Measurements from ENCODE around the gene RRP9.

- TF ChIP-seq POLR2A (IDR thresholded peaks at IDR 0.05) (no peak), POLR2AphosphoS5 (IDR thresholded peaks at IDR 0.05) (no peak)
- TF ChIP-seq, protein P1, sequence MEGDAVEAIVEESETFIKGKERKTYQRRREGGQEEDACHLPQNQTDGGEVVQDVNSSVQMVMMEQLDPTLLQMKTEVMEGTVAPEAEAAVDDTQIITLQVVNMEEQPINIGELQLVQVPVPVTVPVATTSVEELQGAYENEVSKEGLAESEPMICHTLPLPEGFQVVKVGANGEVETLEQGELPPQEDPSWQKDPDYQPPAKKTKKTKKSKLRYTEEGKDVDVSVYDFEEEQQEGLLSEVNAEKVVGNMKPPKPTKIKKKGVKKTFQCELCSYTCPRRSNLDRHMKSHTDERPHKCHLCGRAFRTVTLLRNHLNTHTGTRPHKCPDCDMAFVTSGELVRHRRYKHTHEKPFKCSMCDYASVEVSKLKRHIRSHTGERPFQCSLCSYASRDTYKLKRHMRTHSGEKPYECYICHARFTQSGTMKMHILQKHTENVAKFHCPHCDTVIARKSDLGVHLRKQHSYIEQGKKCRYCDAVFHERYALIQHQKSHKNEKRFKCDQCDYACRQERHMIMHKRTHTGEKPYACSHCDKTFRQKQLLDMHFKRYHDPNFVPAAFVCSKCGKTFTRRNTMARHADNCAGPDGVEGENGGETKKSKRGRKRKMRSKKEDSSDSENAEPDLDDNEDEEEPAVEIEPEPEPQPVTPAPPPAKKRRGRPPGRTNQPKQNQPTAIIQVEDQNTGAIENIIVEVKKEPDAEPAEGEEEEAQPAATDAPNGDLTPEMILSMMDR (IDR thresholded peaks at IDR 0.05) = no peak
These were observed 22.8 kb upstream of the RRP9 start for GRCh38 chr3:51964521-51964920.
